ENCODE measurements around the gene ZNF276.

The ZNF276 gene

GRCh38 chr16:89764711-89765201 is 43.4 kb downstream of the ZNF276 start:
- no peaks in the 10 kb centered on the region for H3K9me3 ChIP-seq (ENCODE audit: insufficient read depth, low read length, severe bottlenecking)
- H3K79me2 ChIP-seq (ENCODE audit: insufficient read depth, low read length): peaks cover 8% of the 10 kb centered on the region; the same call in 1 of the 2 replicates
- no peak overlapping the region for H3K4me2 ChIP-seq (ENCODE audit: insufficient read depth, low read length)
- H3K36me3 ChIP-seq (ENCODE audit: insufficient read depth, low read length): peaks cover 92% of the 10 kb centered on the region
- H3K27me3 ChIP-seq (ENCODE audit: insufficient read depth, low read length, poor library complexity): no peaks in the 10 kb centered on the region
- no peak overlapping the region for H3K9ac ChIP-seq (ENCODE audit: low read depth, low read length)
- no peaks in the 10 kb centered on the region for H3K4me1 ChIP-seq (ENCODE audit: insufficient read depth, low read length)
- TF ChIP-seq CTCF (IDR thresholded peaks at IDR 0.05; ENCODE audit: borderline replicate concordance, extremely low read depth, low read length, poor library complexity, severe bottlenecking): no peak
- TF ChIP-seq EZH2 (IDR thresholded peaks at IDR 0.05; ENCODE audit: borderline replicate concordance, low read depth, low read length, severe bottlenecking): no peak
- H4K20me1 ChIP-seq (ENCODE audit: insufficient read depth, low read length): peaks cover 4% of the 10 kb centered on the region; the same call in 1 of the 2 replicates
- DNase-seq (no peak), ATAC-seq (ENCODE audit: insufficient read depth, low read depth) (no peak)
- H3K4me3 ChIP-seq (ENCODE audit: low read depth in 1 of 2, low read length in 2 of 2): no peak overlapping the region
- H2AFZ ChIP-seq (ENCODE audit: low read depth, low read length): no peak overlapping the region
- no peak overlapping the region for H3K27ac ChIP-seq (ENCODE audit: low read length)

- H3K9ac ChIP-seq (ENCODE audit: low read depth, low read length): no peak overlapping the region
- TF ChIP-seq CTCF (IDR thresholded peaks at IDR 0.05; ENCODE audit: borderline replicate concordance, extremely low read depth, low read length, poor library complexity, severe bottlenecking) (no peak), EZH2 (IDR thresholded peaks at IDR 0.05; ENCODE audit: borderline replicate concordance, low read depth, low read length, severe bottlenecking) (no peak)
- no peak overlapping the region for H3K4me3 ChIP-seq (ENCODE audit: low read depth in 1 of 2, low read length in 2 of 2)
- no peaks in the 10 kb centered on the region for H3K27me3 ChIP-seq (ENCODE audit: insufficient read depth, low read length, poor library complexity)
- no peak overlapping the region for H2AFZ ChIP-seq (ENCODE audit: low read depth, low read length)
- H3K9me3 ChIP-seq (ENCODE audit: insufficient read depth, low read length, severe bottlenecking): no peaks in the 10 kb centered on the region
- H3K79me2 ChIP-seq (ENCODE audit: insufficient read depth, low read length): peaks cover 7% of the 10 kb centered on the region; the same call in 1 of the 2 replicates
- H3K4me1 ChIP-seq (ENCODE audit: insufficient read depth, low read length): no peaks in the 10 kb centered on the region
- H3K27ac ChIP-seq (ENCODE audit: low read length): no peak overlapping the region
- H3K4me2 ChIP-seq (ENCODE audit: insufficient read depth, low read length): no peak overlapping the region
- H4K20me1 ChIP-seq (ENCODE audit: insufficient read depth, low read length): peaks cover 6% of the 10 kb centered on the region; the same call in 1 of the 2 replicates
- ATAC-seq (ENCODE audit: insufficient read depth, low read depth) (no peak), DNase-seq (no peak)
- H3K36me3 ChIP-seq (ENCODE audit: insufficient read depth, low read length): peaks cover 92% of the 10 kb centered on the region
Measured at GRCh38 chr16:89765292-89765830, 44.0 kb downstream of the ZNF276 start.

GRCh38 chr16:89770367-89770766 is 49.0 kb downstream of the ZNF276 start:
- Histone ChIP-seq H3K27me3 (ENCODE audit: insufficient read depth, low read length, poor library complexity) (no peaks in the 10 kb centered on the region), H4K20me1 (ENCODE audit: insufficient read depth, low read length) (peaks cover 20% of the 10 kb centered on the region), H3K4me1 (ENCODE audit: insufficient read depth, low read length) (no peaks in the 10 kb centered on the region), H3K9me3 (ENCODE audit: insufficient read depth, low read length, severe bottlenecking) (no peaks in the 10 kb centered on the region), H3K4me3 (ENCODE audit: low read depth in 1 of 2, low read length in 2 of 2) (no peak overlapping the region), H3K36me3 (ENCODE audit: insufficient read depth, low read length) (peaks cover 96% of the 10 kb centered on the region), H3K9ac (ENCODE audit: low read depth, low read length) (no peak overlapping the region), H3K79me2 (ENCODE audit: insufficient read depth, low read length) (peaks cover 3% of the 10 kb centered on the region; the same call in 1 of the 2 replicates), H2AFZ (ENCODE audit: low read depth, low read length) (no peak overlapping the region), H3K4me2 (ENCODE audit: insufficient read depth, low read length) (no peak overlapping the region), H3K27ac (ENCODE audit: low read length) (no peak overlapping the region)
- DNase-seq (no peak), ATAC-seq (ENCODE audit: insufficient read depth, low read depth) (no peak)
- TF ChIP-seq EZH2 (IDR thresholded peaks at IDR 0.05; ENCODE audit: borderline replicate concordance, low read depth, low read length, severe bottlenecking) (no peak), CTCF (IDR thresholded peaks at IDR 0.05; ENCODE audit: borderline replicate concordance, extremely low read depth, low read length, poor library complexity, severe bottlenecking) (no peak)
